ENCODE results near the gene PIGV. TPM values are rescaled to one million over a fixed set of nuclear protein-coding genes. Genes with fewer than 3 reads are reported as not detected.

The PIGV gene
- total RNA-seq, 1 experiment from 2014 or later, result 30.8 TPM

DNA sequence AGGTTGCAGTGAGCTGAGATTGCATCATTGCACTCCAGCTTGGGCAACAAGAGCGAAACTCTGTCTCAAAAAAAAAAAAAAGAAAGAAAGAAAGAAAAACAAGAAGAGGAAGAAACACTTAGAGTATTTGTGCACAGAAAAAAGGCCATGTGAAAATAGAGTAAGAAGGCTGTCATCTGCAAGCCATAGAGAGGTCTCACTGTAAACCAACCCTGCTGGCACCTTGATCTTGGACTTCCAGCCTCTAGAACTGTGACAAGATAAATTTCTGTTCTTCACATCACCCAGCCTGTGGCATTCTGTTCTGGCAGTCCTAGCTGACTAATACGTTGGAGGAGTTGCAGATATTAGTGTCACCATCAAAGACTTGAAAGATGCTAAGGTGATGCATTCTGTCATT, 26.6 kb downstream of the PIGV start:
- intact Hi-C loops (cut with micrococcal nuclease; ENCODE audit: unreplicated experiment), result loop anchor here (5.0 kb wide), 1 partner anchor 33 kb away; no protein-coding TSS in a partner anchor
- no peak for DNase-seq
- ChIA-PET POLR2A (ENCODE audit: unreplicated experiment) (no interaction called here), CTCF (no interaction called here)
- TF ChIP-seq EZH2 (IDR thresholded peaks at IDR 0.05; ENCODE audit: low read depth) (no peak), CTCF (conservative IDR thresholded peaks at IDR 0.05) (no peak)
- no peaks in the 10 kb centered on the region for H3K79me2 ChIP-seq (ENCODE audit: low read depth)
- H3F3A ChIP-seq (ENCODE audit: insufficient read depth, low read depth), result no peaks in the 10 kb centered on the region; the same call in 1 of the 2 replicates
- H3K36me3 ChIP-seq (ENCODE audit: low read depth), result no peaks in the 10 kb centered on the region
- no peak overlapping the region for H3K4me2 ChIP-seq
- no peaks in the 10 kb centered on the region for H3K9me3 ChIP-seq (ENCODE audit: insufficient read depth, low read depth)
- H3K27ac ChIP-seq, result no peak overlapping the region
- H3K9me2 ChIP-seq (ENCODE audit: insufficient read depth), result no peaks in the 10 kb centered on the region
- no peak overlapping the region for H2AFZ ChIP-seq
- H3K4me3 ChIP-seq, result no peak overlapping the region
- H3K4me1 ChIP-seq (replicated peaks; ENCODE audit: insufficient read depth), result 0 out of 2 replicates have a peak, but pooled peaks cover 4% of the 10 kb centered on the region
- BruUV-seq (replicated peaks), result no TSS peak
- no peaks in the 10 kb centered on the region for H4K20me1 ChIP-seq (ENCODE audit: insufficient read depth)
- no peaks in the 10 kb centered on the region for H3K27me3 ChIP-seq (ENCODE audit: insufficient read depth, low read depth)

GRCh38 chr1:26814893-26815292, 27.1 kb downstream of the PIGV start:
- H3K79me2 ChIP-seq (ENCODE audit: low read depth), result no peaks in the 10 kb centered on the region
- no TSS peak for BruUV-seq (replicated peaks)
- POLR2A ChIA-PET (ENCODE audit: unreplicated experiment), result no interaction called here
- no peak for TF ChIP-seq CTCF (conservative IDR thresholded peaks at IDR 0.05)
- no peak for TF ChIP-seq EZH2 (IDR thresholded peaks at IDR 0.05; ENCODE audit: low read depth)
- no peaks in the 10 kb centered on the region for H3K27me3 ChIP-seq (ENCODE audit: insufficient read depth, low read depth)
- no peaks in the 10 kb centered on the region for H3K36me3 ChIP-seq (ENCODE audit: low read depth)
- no peak overlapping the region for H3K4me3 ChIP-seq
- H3K4me2 ChIP-seq, result no peak overlapping the region
- CTCF ChIA-PET, result interaction anchor here (0.7 kb wide), 1 partner anchor 109 kb away, joined by 3 read pairs; no protein-coding TSS in a partner anchor
- H3K9me2 ChIP-seq (ENCODE audit: insufficient read depth), result no peaks in the 10 kb centered on the region
- H3F3A ChIP-seq (ENCODE audit: insufficient read depth, low read depth), result no peaks in the 10 kb centered on the region; the same call in 1 of the 2 replicates
- DNase-seq, result no peak
- H4K20me1 ChIP-seq (ENCODE audit: insufficient read depth), result no peaks in the 10 kb centered on the region
- no peak overlapping the region for H3K27ac ChIP-seq
- 0 out of 2 replicates have a peak, but pooled peaks cover 4% of the 10 kb centered on the region for H3K4me1 ChIP-seq (replicated peaks; ENCODE audit: insufficient read depth)
- no peak overlapping the region for H2AFZ ChIP-seq
- no peaks in the 10 kb centered on the region for H3K9me3 ChIP-seq (ENCODE audit: insufficient read depth, low read depth)
- intact Hi-C loops (cut with micrococcal nuclease; ENCODE audit: unreplicated experiment), result loop anchor here (5.0 kb wide), 1 partner anchor 32 kb away; no protein-coding TSS in a partner anchor

DNA sequence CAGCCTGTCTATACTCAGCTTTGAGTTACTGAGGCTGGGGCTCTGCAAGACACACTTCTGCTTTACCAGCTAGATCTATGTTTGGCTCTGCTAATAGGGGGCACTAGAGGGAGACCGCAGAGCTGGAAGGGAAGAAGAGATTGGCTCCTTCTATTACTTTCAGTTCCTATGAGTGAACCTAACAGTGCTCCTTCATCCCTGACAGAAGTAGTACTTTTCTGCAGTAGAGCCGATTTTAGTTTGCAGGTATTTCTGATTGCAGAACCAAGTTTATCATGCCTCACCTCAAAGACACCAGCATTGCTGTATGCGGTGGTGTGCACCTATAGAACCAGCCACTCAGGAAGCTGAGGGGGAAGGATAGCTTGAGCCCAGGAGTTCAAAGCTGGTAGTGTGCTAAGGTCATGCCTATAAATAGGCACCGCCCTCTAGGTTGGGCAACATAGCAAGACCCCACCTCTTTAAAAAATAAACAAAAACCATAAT, 33.1 kb downstream of the PIGV start:
- POLR2A ChIA-PET (ENCODE audit: unreplicated experiment), result no interaction called here
- Histone ChIP-seq H3K27me3 (ENCODE audit: insufficient read depth, low read depth) (no peaks in the 10 kb centered on the region), H3K36me3 (ENCODE audit: low read depth) (no peaks in the 10 kb centered on the region), H3K4me2 (no peak overlapping the region), H3K9me2 (ENCODE audit: insufficient read depth) (no peaks in the 10 kb centered on the region), H3K4me1 (replicated peaks; ENCODE audit: insufficient read depth) (peaks cover 24% of the 10 kb centered on the region), H3K4me3 (no peak overlapping the region), H3K27ac (no peak overlapping the region), H4K20me1 (ENCODE audit: insufficient read depth) (no peaks in the 10 kb centered on the region), H3K79me2 (ENCODE audit: low read depth) (0 out of 2 replicates have a peak, but pooled peaks cover under 1% of the 10 kb centered on the region), H2AFZ (no peak overlapping the region), H3K9me3 (ENCODE audit: insufficient read depth, low read depth) (no peaks in the 10 kb centered on the region), H3F3A (ENCODE audit: insufficient read depth, low read depth) (peaks cover 19% of the 10 kb centered on the region)
- CTCF ChIA-PET, result no interaction called here
- intact Hi-C loops (cut with micrococcal nuclease; ENCODE audit: unreplicated experiment), result no loop called here
- DNase-seq, result no peak
- TF ChIP-seq EZH2 (IDR thresholded peaks at IDR 0.05; ENCODE audit: low read depth) (no peak), CTCF (conservative IDR thresholded peaks at IDR 0.05) (no peak)
- BruUV-seq (replicated peaks), result no TSS peak

Measured in PC-9 (cell line).